Measurements from ENCODE around the gene GPC6.

The GPC6 gene

GRCh38 chr13:94163535-94163934, 936.9 kb downstream of the GPC6 start:
- no peak for TF ChIP-seq CTCF (conservative IDR thresholded peaks at IDR 0.05; ENCODE audit: low read length)
- DNase-seq (ENCODE audit: low read depth), result no peak
- no peak overlapping the region for H3K4me3 ChIP-seq (ENCODE audit: low read length)

GRCh38 chr13:94168783-94169453, 942.3 kb downstream of the GPC6 start:
- DNase-seq (ENCODE audit: low read depth), result no peak
- H3K4me3 ChIP-seq (ENCODE audit: low read length), result no peak overlapping the region
- no peak for TF ChIP-seq CTCF (conservative IDR thresholded peaks at IDR 0.05; ENCODE audit: low read length)

- H3K4me3 ChIP-seq (ENCODE audit: low read length), result no peak overlapping the region
- DNase-seq (ENCODE audit: low read depth), result no peak
Observed at GRCh38 chr13:94169454-94170144, 943.0 kb downstream of the GPC6 start.

GRCh38 chr13:94170145-94170571, 943.6 kb downstream of the GPC6 start:
- no peak overlapping the region for H3K4me3 ChIP-seq (ENCODE audit: low read length)
- no peak for TF ChIP-seq CTCF (conservative IDR thresholded peaks at IDR 0.05; ENCODE audit: low read length)
- DNase-seq (ENCODE audit: low read depth), result peak; percentile 46

More at GRCh38 chr13:94169454-94170144, 943.0 kb downstream of the GPC6 start:
- no peak for TF ChIP-seq CTCF (conservative IDR thresholded peaks at IDR 0.05; ENCODE audit: low read length)

GRCh38 chr13:94172416-94172815, 945.8 kb downstream of the GPC6 start:
- TF ChIP-seq CTCF (conservative IDR thresholded peaks at IDR 0.05; ENCODE audit: low read length), result no peak
- H3K4me3 ChIP-seq (ENCODE audit: low read length), result no peak overlapping the region
- DNase-seq (ENCODE audit: low read depth), result no peak

- H3K4me3 ChIP-seq (ENCODE audit: low read length), result no peak overlapping the region
- peak; percentile 73 for DNase-seq (ENCODE audit: low read depth)
- no peak for TF ChIP-seq CTCF (conservative IDR thresholded peaks at IDR 0.05; ENCODE audit: low read length)
Observed at GRCh38 chr13:94173312-94173854, 946.8 kb downstream of the GPC6 start.

GRCh38 chr13:94174009-94174408, 947.4 kb downstream of the GPC6 start:
- H3K4me3 ChIP-seq (ENCODE audit: low read length), result no peak overlapping the region
- DNase-seq (ENCODE audit: low read depth), result no peak
- TF ChIP-seq CTCF (conservative IDR thresholded peaks at IDR 0.05; ENCODE audit: low read length), result no peak
